HG03439 (cell line): Measurements from ENCODE around the gene SFN.
"Not testable (repeated sequence)": the region's sequence is repeated elsewhere in the genome, so short reads cannot be mapped to it uniquely, and the experiment has no call there.

Source experiments
- ATAC-seq: cut with Tn5 transposase; IDR thresholded peaks from one replicate; pipeline ENCODE4 v1.9.1; 2021; ENCODE audit warnings: mild to moderate bottlenecking, moderate library complexity; ENCODE audit not compliant: unreplicated experiment

The SFN gene

GRCh38 chr1:26862781-26863684 lies at the start of gene SFN:
TSS of gene SFN (plus strand) at chr1:26863149. CDS start at chr1:26863213, 64 bp downstream.
- no peak for ATAC-seq

DNA sequence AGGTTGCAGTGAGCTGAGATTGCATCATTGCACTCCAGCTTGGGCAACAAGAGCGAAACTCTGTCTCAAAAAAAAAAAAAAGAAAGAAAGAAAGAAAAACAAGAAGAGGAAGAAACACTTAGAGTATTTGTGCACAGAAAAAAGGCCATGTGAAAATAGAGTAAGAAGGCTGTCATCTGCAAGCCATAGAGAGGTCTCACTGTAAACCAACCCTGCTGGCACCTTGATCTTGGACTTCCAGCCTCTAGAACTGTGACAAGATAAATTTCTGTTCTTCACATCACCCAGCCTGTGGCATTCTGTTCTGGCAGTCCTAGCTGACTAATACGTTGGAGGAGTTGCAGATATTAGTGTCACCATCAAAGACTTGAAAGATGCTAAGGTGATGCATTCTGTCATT lies 48.6 kb upstream of the SFN start:
- no peak for ATAC-seq

GRCh38 chr1:26814893-26815292 lies 48.1 kb upstream of the SFN start:
- ATAC-seq, result no peak

DNA sequence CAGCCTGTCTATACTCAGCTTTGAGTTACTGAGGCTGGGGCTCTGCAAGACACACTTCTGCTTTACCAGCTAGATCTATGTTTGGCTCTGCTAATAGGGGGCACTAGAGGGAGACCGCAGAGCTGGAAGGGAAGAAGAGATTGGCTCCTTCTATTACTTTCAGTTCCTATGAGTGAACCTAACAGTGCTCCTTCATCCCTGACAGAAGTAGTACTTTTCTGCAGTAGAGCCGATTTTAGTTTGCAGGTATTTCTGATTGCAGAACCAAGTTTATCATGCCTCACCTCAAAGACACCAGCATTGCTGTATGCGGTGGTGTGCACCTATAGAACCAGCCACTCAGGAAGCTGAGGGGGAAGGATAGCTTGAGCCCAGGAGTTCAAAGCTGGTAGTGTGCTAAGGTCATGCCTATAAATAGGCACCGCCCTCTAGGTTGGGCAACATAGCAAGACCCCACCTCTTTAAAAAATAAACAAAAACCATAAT lies 42.1 kb upstream of the SFN start:
- peak; percentile 71 for ATAC-seq

DNA sequence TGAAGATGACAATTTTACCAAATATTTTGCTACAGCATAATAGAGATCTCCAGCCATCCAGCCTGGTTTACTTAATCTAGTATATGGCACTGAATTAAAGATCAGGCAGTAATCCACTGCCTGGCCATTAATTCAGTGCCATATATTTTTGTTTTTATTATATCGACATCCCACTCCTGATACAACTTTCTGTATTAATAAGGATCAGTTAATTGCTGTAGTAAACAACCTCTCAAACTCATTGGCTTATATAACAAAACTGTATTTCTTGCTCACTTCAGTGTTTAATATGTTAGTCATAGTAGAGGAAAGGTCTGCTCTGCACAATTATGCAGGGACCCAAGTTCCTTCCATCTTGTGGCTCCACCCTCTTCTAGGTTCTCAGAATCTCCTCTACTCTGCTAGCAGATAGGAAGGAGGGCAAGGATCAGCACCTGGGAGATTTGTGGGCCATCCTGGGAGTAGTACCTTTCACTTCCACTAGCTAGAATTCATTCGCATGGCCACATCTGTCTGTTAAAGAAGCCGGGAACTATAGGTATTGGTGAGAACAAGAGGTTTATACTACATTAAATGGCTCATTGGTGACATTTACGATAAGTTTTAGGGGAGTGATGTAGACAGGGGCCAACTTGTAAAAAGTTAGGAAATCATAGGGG lies 40.1 kb upstream of the SFN start:
- no peak for ATAC-seq

DNA sequence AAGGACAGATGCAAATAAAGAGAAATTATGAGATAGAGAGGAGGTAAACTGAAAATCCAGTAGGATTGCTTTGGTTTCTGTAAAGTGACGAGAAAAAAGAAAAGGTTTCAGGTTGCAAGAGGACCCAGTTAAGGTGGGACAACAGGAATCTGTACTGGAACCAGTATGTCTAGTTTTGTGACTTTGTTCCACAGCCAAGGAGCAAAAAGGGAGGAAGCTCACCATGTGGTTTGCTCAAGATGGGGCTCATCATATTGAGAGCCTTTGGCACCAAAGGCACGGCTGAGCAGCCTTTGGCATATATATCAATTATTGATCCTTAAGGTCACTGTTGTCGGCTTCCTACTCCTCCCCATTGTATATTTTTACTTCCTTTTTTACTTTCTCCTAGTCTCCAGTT lies 38.2 kb upstream of the SFN start:
- no peak for ATAC-seq

- peak; percentile 73 for ATAC-seq
These were observed 36.5 kb upstream of the SFN start, which contains the start of gene ZDHHC18 for GRCh38 chr1:26826261-26827105. TSS of gene ZDHHC18 (plus strand) at chr1:26826688. CDS start at chr1:26826805, 117 bp downstream.

GRCh38 chr1:26827106-26827604 lies 35.8 kb upstream of the SFN start:
- peak; percentile 13 for ATAC-seq

- ATAC-seq, result no peak
These were observed 35.3 kb upstream of the SFN start for GRCh38 chr1:26827663-26828062.

- ATAC-seq, result no peak
These were observed 34.4 kb upstream of the SFN start for GRCh38 chr1:26828411-26828991.

- no peak for ATAC-seq
These were observed 33.6 kb upstream of the SFN start for GRCh38 chr1:26829184-26829911.

GRCh38 chr1:26831059-26831458 lies 31.9 kb upstream of the SFN start:
- no peak for ATAC-seq

- ATAC-seq, result no peak
These were observed 31.3 kb upstream of the SFN start for GRCh38 chr1:26831546-26832248.

DNA sequence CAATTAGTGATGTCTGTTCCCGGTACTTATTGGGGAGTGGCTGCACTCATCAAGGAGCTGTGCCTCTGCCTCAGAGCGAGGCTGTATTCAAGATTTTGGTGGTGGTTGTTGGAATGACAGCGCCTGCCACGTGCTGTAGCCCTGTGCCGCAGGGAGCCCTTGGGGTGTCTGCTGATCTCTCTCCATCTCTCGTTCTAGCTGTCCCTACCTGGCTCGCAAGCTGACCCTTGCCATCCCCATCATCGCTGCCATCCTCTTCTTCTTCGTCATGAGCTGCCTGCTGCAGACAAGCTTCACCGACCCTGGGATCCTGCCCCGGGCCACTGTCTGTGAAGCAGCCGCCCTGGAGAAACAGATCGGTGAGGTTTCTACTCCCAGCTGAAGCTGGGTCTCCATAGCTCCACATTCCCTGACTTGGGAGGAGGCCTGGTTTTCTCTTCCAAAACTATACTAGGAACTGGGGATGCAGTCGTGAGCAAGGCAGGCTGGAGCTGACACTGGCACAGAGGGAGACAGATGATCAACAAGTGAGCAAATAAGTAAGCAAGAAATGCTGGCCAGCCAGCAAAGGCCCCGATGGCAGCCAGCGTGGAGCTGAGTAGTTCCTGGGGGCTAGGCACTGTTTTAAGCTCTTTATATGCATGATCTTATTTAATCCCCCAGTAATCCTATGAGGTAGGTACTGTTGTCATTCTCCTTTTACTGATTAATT lies 30.5 kb upstream of the SFN start:
- no peak for ATAC-seq

DNA sequence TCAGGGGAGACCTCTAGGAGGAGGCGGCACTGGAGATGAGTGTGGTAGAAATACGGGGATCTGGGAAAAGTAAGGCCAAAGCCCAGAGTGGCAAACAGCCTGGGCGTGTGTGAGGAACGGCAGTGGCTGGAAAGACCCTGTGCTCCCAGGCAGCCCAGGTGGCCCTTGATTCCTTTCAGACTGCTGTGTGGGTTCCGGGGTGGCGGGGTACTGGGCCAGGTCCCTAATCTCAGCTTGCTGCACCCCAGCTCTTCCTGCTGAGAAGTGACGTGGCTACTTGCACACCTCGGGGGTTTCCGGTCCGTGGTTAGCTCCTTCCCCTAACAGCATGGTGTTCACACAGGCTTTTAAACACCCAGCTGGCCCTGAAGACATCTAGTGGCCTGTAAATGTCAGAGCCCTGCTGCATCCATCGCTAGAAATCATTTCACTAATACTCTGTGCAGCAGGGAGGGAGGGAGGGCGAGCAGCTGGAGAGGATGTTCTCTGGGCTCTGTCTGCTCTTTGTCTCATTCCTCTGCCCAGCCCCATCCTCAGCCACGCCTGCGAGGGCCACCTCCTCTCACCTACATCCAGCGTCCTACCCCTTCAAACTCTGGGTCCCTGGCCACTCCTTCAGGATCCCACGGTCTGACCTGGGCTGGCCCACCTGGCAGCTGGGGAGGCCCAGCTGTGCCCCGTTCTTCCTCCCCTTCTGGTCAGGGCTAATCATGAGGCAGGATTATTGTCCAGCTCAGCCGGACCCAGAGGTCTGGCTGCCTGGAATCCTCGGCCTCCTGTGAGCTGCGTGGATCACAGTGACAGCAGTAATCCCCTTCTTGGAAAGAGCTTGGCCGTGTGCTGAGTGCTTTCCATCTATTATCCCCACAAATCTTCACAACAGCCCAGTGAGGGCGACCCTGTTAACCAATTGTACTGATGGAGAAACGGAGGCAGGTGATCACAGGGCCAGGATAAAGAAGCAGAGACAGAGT lies 29.2 kb upstream of the SFN start:
- peak; percentile 70 for ATAC-seq

GRCh38 chr1:26837665-26838064 lies 25.3 kb upstream of the SFN start:
- ATAC-seq, result not testable (repeated sequence)
